ENCODE measurements around the gene CELSR2.

DNA sequence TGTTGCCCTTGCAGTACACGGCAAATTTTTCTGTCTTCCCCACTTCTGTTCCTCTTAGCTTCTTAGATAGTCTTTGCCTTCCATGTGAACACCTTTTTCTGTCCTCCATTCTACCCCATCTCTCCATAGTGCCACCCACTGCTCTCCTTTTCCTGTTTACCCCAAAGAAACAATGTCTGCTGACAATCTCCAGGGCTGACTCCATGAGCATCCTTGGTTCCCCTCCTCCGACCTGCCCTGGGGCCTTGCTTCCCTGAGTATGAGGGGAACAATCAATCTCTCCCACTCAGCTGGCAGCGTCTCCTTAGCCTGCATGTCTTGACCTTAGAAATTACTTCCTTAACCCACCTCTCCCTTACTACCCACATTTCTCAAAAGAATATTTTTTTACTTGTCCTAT lies 69.8 kb downstream of the CELSR2 start:
- TF ChIP-seq, protein P1, sequence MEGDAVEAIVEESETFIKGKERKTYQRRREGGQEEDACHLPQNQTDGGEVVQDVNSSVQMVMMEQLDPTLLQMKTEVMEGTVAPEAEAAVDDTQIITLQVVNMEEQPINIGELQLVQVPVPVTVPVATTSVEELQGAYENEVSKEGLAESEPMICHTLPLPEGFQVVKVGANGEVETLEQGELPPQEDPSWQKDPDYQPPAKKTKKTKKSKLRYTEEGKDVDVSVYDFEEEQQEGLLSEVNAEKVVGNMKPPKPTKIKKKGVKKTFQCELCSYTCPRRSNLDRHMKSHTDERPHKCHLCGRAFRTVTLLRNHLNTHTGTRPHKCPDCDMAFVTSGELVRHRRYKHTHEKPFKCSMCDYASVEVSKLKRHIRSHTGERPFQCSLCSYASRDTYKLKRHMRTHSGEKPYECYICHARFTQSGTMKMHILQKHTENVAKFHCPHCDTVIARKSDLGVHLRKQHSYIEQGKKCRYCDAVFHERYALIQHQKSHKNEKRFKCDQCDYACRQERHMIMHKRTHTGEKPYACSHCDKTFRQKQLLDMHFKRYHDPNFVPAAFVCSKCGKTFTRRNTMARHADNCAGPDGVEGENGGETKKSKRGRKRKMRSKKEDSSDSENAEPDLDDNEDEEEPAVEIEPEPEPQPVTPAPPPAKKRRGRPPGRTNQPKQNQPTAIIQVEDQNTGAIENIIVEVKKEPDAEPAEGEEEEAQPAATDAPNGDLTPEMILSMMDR (conservative IDR thresholded peaks at IDR 0.05; ENCODE audit: low read depth, low read length) = no peak
- no peak for TF ChIP-seq EZH2 (IDR thresholded peaks at IDR 0.05; ENCODE audit: borderline replicate concordance, low read depth, low read length, poor library complexity, severe bottlenecking)
